ENCODE data around the gene NUDT5. TPM values are rescaled to one million over a fixed set of nuclear protein-coding genes. Genes with fewer than 3 reads are reported as not detected.

NUDT5 gene

GRCh38 chr10:12129222-12130111, 66.2 kb downstream of the NUDT5 start, which contains the start of gene SEC61A2:
Gene SEC61A2, plus strand, starts transcription at chr10:12129677. Its CDS starts 111 bp downstream, at chr10:12129788.
- H3K27ac ChIP-seq (replicated peaks): peak within 1 kb of the TSS; percentile 85
- peak within 1 kb of the TSS; percentile 77 for H3K4me3 ChIP-seq (replicated peaks; ENCODE audit: insufficient read depth, low read length)
- DNase-seq (ENCODE audit: low read depth in 1 of 2, low spot score in 1 of 2): peak; percentile 49 to 79
- no peaks in the 10 kb centered on the region for H3K27me3 ChIP-seq (ENCODE audit: insufficient read depth, poor library complexity, severe bottlenecking)
- TF ChIP-seq, protein P1, sequence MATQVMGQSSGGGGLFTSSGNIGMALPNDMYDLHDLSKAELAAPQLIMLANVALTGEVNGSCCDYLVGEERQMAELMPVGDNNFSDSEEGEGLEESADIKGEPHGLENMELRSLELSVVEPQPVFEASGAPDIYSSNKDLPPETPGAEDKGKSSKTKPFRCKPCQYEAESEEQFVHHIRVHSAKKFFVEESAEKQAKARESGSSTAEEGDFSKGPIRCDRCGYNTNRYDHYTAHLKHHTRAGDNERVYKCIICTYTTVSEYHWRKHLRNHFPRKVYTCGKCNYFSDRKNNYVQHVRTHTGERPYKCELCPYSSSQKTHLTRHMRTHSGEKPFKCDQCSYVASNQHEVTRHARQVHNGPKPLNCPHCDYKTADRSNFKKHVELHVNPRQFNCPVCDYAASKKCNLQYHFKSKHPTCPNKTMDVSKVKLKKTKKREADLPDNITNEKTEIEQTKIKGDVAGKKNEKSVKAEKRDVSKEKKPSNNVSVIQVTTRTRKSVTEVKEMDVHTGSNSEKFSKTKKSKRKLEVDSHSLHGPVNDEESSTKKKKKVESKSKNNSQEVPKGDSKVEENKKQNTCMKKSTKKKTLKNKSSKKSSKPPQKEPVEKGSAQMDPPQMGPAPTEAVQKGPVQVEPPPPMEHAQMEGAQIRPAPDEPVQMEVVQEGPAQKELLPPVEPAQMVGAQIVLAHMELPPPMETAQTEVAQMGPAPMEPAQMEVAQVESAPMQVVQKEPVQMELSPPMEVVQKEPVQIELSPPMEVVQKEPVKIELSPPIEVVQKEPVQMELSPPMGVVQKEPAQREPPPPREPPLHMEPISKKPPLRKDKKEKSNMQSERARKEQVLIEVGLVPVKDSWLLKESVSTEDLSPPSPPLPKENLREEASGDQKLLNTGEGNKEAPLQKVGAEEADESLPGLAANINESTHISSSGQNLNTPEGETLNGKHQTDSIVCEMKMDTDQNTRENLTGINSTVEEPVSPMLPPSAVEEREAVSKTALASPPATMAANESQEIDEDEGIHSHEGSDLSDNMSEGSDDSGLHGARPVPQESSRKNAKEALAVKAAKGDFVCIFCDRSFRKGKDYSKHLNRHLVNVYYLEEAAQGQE (IDR thresholded peaks at IDR 0.05; ENCODE audit: insufficient replicate concordance, low read depth): no peak
- TF ChIP-seq, protein P2, sequence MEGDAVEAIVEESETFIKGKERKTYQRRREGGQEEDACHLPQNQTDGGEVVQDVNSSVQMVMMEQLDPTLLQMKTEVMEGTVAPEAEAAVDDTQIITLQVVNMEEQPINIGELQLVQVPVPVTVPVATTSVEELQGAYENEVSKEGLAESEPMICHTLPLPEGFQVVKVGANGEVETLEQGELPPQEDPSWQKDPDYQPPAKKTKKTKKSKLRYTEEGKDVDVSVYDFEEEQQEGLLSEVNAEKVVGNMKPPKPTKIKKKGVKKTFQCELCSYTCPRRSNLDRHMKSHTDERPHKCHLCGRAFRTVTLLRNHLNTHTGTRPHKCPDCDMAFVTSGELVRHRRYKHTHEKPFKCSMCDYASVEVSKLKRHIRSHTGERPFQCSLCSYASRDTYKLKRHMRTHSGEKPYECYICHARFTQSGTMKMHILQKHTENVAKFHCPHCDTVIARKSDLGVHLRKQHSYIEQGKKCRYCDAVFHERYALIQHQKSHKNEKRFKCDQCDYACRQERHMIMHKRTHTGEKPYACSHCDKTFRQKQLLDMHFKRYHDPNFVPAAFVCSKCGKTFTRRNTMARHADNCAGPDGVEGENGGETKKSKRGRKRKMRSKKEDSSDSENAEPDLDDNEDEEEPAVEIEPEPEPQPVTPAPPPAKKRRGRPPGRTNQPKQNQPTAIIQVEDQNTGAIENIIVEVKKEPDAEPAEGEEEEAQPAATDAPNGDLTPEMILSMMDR (IDR thresholded peaks at IDR 0.05; ENCODE audit: insufficient read depth, low read length): no peak
- peak; percentile 34; the same call in 1 of the 2 replicates for TF ChIP-seq POLR2AphosphoS5 (IDR thresholded peaks at IDR 0.05; ENCODE audit: low read depth)
- TF ChIP-seq SPI1 (IDR thresholded peaks at IDR 0.05; ENCODE audit: borderline replicate concordance, low read depth): no peak

- no peak overlapping the region for H3K4me3 ChIP-seq (replicated peaks; ENCODE audit: insufficient read depth, low read length)
- H3K27me3 ChIP-seq (ENCODE audit: insufficient read depth, poor library complexity, severe bottlenecking): no peaks in the 10 kb centered on the region
- DNase-seq (ENCODE audit: low read depth in 1 of 2, low spot score in 1 of 2): no peak
- TF ChIP-seq, protein P2 (IDR thresholded peaks at IDR 0.05; ENCODE audit: insufficient read depth, low read length): no peak
- TF ChIP-seq, protein P1 (IDR thresholded peaks at IDR 0.05; ENCODE audit: insufficient replicate concordance, low read depth): no peak
- TF ChIP-seq GABPA (IDR thresholded peaks at IDR 0.05; ENCODE audit: low read depth) (no peak), SPI1 (IDR thresholded peaks at IDR 0.05; ENCODE audit: borderline replicate concordance, low read depth) (no peak)
- H3K27ac ChIP-seq (replicated peaks): no peak overlapping the region
Measured at GRCh38 chr10:12121673-12122072, 74.0 kb downstream of the NUDT5 start.

Small RNA genes lying within 50 kb of the gene (microRNA-seq; reads per million reads assigned to microRNA genes)
- gene MIR548AK: not detected

All from HL-60 (cell line).